HG02870 (cell line): Measurements from ENCODE around the gene SIM2.

Experiments used
- ATAC-seq: cut with Tn5 transposase; IDR thresholded peaks from one replicate; pipeline ENCODE4 v1.9.1; 2021; ENCODE audit warnings: mild to moderate bottlenecking, moderate library complexity; ENCODE audit not compliant: unreplicated experiment

The SIM2 gene

DNA sequence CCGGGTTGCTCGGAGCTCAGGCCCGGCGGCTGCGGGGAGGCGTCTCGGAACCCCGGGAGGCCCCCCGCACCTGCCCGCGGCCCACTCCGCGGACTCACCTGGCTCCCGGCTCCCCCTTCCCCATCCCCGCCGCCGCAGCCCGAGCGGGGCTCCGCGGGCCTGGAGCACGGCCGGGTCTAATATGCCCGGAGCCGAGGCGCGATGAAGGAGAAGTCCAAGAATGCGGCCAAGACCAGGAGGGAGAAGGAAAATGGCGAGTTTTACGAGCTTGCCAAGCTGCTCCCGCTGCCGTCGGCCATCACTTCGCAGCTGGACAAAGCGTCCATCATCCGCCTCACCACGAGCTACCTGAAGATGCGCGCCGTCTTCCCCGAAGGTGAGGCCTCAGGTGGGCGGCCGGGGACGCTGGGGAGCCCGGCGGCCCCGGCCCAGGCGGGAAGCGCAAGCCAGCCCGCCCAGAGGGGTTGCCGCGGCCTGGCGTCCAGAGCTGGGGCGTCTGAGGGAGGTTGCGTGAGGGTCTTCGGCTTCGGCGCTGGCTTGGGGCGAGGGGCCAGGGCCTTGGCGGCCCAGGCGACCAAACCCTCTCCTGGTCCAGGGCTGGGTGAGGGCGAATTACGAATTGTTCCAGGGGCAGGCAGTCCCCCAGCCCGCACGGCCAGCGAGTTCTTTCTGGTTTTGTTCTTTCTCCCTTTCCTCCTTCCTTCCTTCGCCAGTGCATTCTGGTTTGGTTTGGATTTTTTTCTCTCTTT is 805 bp downstream of the SIM2 start:
- no peak for ATAC-seq

GRCh38 chr21:36700295-36700970 is 1.5 kb downstream of the SIM2 start:
- ATAC-seq, result no peak

DNA sequence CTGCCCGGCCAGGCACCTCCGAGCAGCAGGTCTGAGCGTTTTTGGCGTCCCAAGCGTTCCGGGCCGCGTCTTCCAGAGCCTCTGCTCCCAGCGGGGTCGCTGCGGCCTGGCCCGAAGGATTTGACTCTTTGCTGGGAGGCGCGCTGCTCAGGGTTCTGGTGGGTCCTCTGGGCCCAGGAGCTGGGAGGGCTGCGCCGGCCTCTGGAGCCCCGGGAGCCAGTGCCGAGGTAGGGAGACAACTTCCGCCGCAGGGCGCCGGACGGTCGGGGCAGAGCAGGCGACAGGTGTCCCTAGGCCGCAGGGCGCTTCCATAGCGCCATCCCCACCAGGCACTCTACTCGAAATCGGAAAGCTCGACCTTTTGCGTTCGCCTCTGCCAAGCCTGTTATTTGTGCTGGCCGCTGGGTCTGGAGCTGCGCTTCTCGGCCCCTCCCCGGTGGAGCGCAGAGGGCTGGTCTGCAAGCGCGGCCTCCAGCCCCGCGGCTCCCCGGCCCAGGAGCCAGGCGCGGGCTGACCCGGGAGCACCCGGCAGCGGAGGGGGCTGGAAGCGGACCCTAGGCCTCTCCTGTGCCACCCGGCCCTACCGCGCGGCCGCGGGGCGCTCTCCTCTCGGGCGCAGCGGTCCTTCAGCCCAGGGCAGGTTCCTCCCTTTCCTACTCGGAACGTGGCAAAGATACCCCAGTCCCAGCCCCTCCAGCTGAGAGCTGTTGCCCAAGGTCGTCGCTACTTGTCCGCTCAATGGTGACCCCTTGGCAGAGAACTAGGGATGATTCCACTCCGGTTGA is 2.2 kb downstream of the SIM2 start:
- no peak for ATAC-seq

GRCh38 chr21:36701756-36702621 is 3.1 kb downstream of the SIM2 start:
- no peak for ATAC-seq

DNA sequence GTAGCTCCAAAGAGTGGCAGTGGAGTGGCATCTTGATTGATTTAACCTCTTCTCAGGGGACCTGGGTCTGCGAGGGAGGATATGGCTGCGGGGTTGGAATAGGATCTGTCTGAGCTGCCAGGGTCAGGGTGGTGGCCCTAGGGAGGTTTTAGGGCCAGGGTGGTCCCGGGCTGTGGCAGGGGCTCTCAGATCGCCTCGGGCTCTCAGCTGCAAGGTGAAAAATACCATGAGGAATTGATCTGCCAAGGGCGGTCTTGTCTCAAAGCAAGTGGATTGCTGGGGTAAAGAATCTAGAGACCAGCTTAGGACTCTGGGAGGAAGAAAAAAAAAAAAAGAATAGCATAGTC is 3.7 kb downstream of the SIM2 start:
- no peak for ATAC-seq

DNA sequence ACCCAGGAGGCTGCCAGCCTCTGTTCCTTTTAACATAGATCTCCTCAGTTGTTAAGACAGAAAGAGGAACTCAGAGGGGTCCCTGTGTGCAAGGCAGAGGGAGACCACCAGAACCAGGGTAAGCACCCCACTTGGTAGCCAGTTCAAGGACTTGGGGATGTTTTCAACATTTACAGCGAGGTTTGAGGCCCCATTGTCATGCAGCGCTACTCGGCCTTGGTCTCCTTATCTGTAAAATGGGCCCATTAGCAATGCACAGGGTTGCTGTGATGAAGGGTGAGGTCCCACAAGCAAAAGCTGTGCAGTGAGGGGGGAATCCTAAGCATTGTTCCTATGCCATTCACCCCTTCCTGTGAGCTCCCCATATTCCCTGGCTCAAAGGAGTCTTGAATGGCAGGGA is 4.2 kb downstream of the SIM2 start:
- ATAC-seq, result no peak

- no peak for ATAC-seq
Observed at GRCh38 chr21:36703626-36704280, 4.8 kb downstream of the SIM2 start.

GRCh38 chr21:36704281-36704957 is 5.5 kb downstream of the SIM2 start:
- no peak for ATAC-seq

- no peak for ATAC-seq
Observed at GRCh38 chr21:36704958-36705678, 6.2 kb downstream of the SIM2 start.

GRCh38 chr21:36705679-36706481 is 7.0 kb downstream of the SIM2 start:
- ATAC-seq, result no peak

DNA sequence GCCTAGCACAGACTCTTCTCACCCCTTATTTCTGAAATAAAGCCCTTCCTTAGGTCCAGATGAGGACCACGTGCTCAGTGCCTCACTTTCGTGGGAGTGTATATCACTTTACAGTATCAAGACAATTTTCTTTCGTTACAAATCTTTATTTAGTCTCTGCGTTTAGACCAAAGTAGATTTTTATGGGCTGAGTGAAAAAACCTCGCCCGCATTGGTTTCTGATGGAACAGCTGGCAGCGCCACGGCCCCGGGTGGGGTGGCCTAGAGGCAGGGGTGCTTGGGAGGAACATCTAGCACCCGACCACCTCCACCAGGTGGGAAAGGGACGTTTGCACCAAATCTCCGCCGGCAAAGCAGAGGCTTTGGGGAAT is 7.6 kb downstream of the SIM2 start:
- no peak for ATAC-seq

DNA sequence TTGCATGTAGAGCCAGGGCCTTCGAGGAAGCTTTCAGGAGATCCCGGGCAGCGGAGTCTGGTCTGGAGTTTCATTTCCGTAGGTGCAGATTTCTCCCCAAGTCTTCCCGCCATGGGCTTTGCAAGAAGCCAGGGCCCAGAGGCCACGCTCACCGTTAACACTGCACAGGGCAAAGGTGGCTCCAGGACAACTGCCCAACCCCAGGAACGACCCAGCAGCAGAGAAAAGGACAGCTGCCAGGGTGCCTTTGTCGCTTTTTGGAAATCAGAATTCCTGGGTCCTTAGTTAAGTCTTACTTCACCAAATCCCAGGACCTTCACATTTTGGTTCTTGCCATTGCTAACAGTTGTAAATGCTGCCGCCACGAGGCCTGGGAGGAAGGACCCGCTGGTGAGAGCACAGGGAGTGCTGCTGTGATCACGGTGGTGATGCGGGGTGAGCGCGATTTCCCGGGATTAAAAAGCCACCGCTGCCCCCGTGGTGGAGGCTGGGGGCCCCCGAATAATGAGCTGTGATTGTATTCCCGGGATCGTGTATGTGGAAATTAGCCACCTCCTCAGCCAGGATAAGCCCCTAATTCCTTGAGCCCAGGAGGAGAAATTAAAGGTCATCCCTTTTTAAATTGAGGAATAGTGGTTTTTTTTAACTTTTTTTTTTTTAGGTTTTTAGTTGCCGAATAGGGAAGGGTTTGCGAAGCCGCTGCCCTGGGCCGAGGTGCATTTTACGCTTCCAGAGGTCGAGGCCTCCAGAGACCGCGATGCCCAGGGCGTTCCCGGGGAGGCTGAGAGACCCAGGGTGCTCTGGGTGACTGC is 8.2 kb downstream of the SIM2 start:
- ATAC-seq, result no peak

DNA sequence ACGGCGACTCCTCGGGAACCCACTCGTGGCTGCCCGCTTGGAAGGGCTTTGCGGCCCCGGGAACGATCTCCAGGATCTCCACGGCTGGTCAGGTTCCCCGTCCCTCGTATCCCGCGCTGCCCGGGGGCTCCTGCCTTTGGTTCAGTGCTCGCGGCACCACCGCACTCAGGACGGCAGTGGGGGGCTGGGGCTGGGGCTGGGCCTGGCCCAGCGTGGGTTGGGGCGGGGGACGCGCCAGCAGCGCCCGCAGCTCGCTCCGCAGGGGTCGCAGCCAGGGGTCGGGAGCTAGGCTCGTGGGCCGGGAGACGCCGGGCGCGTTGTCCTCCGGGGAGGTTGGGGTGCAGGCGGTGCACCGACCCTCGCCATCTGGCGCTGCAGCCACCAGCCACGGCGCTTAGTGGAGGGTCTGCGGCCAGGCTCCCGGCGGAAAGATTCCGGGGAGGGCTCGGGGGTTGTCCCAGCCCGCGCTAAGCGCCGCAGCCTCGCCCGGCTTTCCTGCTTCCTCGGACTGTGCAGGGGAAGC is 8.9 kb downstream of the SIM2 start:
- ATAC-seq, result no peak

DNA sequence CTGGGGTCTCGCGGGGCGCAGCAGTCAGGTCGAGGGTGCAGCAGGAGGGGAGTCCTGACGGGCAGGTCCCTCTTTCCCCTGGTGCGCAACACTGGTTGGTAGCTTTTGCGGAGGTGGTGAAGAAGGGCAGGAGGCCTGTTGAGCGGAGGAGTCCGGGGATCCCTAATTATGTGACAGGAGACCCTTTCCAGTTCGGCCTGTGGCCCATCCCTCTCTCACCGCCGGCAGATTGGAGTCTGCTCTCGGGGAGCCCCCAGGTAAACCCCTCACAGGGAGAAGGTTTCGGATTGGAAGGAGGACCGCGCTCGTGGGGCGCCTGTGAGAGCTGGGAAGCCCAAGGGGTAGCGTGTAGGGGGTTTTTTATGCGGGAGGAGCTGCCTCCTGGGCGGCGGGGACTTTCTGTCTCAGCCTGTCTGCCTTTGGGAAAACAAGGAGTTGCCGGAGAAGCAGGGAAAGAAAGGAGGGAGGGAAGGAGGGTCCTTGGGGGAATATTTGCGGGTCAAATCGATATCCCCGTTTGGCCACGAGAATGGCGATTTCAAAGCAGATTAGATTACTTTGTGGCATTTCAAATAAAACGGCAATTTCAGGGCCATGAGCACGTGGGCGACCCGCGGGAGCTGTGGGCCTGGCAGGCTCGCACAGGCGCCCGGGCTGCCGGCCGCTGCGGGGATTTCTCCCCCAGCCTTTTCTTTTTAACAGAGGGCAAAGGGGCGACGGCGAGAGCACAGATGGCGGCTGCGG is 9.5 kb downstream of the SIM2 start:
- ATAC-seq, result no peak

DNA sequence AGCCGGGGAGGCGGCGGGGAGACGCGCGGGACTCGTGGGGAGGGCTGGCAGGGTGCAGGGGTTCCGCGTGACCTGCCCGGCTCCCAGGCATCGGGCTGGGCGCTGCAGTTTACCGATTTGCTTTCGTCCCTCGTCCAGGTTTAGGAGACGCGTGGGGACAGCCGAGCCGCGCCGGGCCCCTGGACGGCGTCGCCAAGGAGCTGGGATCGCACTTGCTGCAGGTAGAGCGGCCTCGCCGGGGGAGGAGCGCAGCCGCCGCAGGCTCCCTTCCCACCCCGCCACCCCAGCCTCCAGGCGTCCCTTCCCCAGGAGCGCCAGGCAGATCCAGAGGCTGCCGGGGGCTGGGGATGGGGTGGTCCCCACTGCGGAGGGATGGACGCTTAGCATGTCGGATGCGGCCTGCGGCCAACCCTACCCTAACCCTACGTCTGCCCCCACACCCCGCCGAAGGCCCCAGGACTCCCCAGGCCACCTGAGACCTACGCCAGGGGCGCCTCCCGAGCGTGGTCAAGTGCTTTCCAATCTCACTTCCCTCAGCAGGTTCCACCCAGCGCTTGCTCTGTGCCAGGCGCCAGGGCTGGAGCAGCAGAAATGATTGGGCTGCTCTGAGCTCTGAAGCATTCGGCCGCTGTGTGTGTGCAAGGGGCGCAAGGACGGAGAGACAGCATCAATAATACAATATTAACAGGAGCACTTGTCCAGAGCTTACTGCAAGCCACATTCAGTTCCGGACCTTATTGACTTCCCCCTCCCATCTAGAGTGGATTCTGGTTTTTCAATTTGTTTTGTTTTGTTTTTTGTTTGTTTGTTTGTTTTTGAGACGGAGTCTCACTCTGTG is 10.3 kb downstream of the SIM2 start:
- no peak for ATAC-seq
